Measurements from ENCODE around the gene NAGLU. TPM values are rescaled to one million over a fixed set of nuclear protein-coding genes. Genes with fewer than 3 reads are reported as not detected.
A peak's percentile ranks its signal among the peaks of the same experiment; 100 is the strongest.

Gene NAGLU
- total RNA-seq, 1 experiment from 2014 or later, result 26.8 TPM

GRCh38 chr17:42571435-42572225, 35.6 kb downstream of the NAGLU start:
- Histone ChIP-seq H3K4me1 (replicated peaks) (peaks cover 13% of the 10 kb centered on the region), H3K27me3 (replicated peaks) (no peaks in the 10 kb centered on the region), H3K36me3 (peaks cover 94% of the 10 kb centered on the region), H3K9me3 (replicated peaks) (no peaks in the 10 kb centered on the region), H3K4me3 (no peak overlapping the region), H3K27ac (no peak overlapping the region)
- DNase-seq (ENCODE audit: low read depth in 1 of 2, low spot score in 2 of 2), result no peak

- no peak for DNase-seq (ENCODE audit: low read depth in 1 of 2, low spot score in 2 of 2)
- Histone ChIP-seq H3K4me1 (replicated peaks) (peaks cover 13% of the 10 kb centered on the region), H3K9me3 (replicated peaks) (no peaks in the 10 kb centered on the region), H3K36me3 (peaks cover 89% of the 10 kb centered on the region), H3K27ac (no peak overlapping the region), H3K4me3 (no peak overlapping the region), H3K27me3 (replicated peaks) (no peaks in the 10 kb centered on the region)
Observed at GRCh38 chr17:42573095-42573494, 37.1 kb downstream of the NAGLU start.

GRCh38 chr17:42574463-42574862, 38.4 kb downstream of the NAGLU start:
- Histone ChIP-seq H3K4me3 (no peak overlapping the region), H3K4me1 (replicated peaks) (peaks cover 13% of the 10 kb centered on the region), H3K9me3 (replicated peaks) (no peaks in the 10 kb centered on the region), H3K27ac (no peak overlapping the region), H3K27me3 (replicated peaks) (no peaks in the 10 kb centered on the region), H3K36me3 (peaks cover 79% of the 10 kb centered on the region)
- DNase-seq (ENCODE audit: low read depth in 1 of 2, low spot score in 2 of 2), result no peak

GRCh38 chr17:42577140-42577531, 41.1 kb downstream of the NAGLU start:
- H3K9me3 ChIP-seq (replicated peaks), result no peaks in the 10 kb centered on the region
- H3K4me3 ChIP-seq, result peak overlapping the region; percentile 67
- H3K27ac ChIP-seq, result peak overlapping the region; percentile 38
- no peak for DNase-seq (ENCODE audit: low read depth in 1 of 2, low spot score in 2 of 2)
- H3K36me3 ChIP-seq, result peaks cover 66% of the 10 kb centered on the region
- H3K4me1 ChIP-seq (replicated peaks), result peaks cover 13% of the 10 kb centered on the region
- no peaks in the 10 kb centered on the region for H3K27me3 ChIP-seq (replicated peaks)

GRCh38 chr17:42577532-42578281, 41.7 kb downstream of the NAGLU start, which contains the start of gene PSMC3IP:
PSMC3IP (minus strand) TSS chr17:42577729; CDS start chr17:42577686, 43 bp downstream.
- H3K27me3 ChIP-seq (replicated peaks), result no peaks in the 10 kb centered on the region
- no peaks in the 10 kb centered on the region for H3K9me3 ChIP-seq (replicated peaks)
- peaks cover 13% of the 10 kb centered on the region for H3K4me1 ChIP-seq (replicated peaks)
- peak within 1 kb of the TSS; percentile 67 for H3K4me3 ChIP-seq
- H3K27ac ChIP-seq, result peak within 1 kb of the TSS; percentile 38
- peak; percentile 93 to 96 for DNase-seq (ENCODE audit: low read depth in 1 of 2, low spot score in 2 of 2)
- peaks cover 67% of the 10 kb centered on the region for H3K36me3 ChIP-seq

- H3K36me3 ChIP-seq, result peaks cover 67% of the 10 kb centered on the region
Observed at GRCh38 chr17:42578282-42578869, 42.3 kb downstream of the NAGLU start.

GRCh38 chr17:42579794-42580551, 43.9 kb downstream of the NAGLU start:
- Histone ChIP-seq H3K27me3 (replicated peaks) (no peaks in the 10 kb centered on the region), H3K36me3 (peaks cover 63% of the 10 kb centered on the region), H3K4me1 (replicated peaks) (peaks cover 13% of the 10 kb centered on the region), H3K27ac (no peak overlapping the region), H3K4me3 (no peak overlapping the region), H3K9me3 (replicated peaks) (no peaks in the 10 kb centered on the region)
- DNase-seq (ENCODE audit: low read depth in 1 of 2, low spot score in 2 of 2), result no peak

More at GRCh38 chr17:42578282-42578869, 42.3 kb downstream of the NAGLU start:
- DNase-seq (ENCODE audit: low read depth in 1 of 2, low spot score in 2 of 2), result peak; percentile 71 to 80
- no peak overlapping the region for H3K27ac ChIP-seq
- no peaks in the 10 kb centered on the region for H3K27me3 ChIP-seq (replicated peaks)
- no peaks in the 10 kb centered on the region for H3K9me3 ChIP-seq (replicated peaks)
- peak overlapping the region; percentile 67 for H3K4me3 ChIP-seq
- H3K4me1 ChIP-seq (replicated peaks), result peaks cover 13% of the 10 kb centered on the region

DNA sequence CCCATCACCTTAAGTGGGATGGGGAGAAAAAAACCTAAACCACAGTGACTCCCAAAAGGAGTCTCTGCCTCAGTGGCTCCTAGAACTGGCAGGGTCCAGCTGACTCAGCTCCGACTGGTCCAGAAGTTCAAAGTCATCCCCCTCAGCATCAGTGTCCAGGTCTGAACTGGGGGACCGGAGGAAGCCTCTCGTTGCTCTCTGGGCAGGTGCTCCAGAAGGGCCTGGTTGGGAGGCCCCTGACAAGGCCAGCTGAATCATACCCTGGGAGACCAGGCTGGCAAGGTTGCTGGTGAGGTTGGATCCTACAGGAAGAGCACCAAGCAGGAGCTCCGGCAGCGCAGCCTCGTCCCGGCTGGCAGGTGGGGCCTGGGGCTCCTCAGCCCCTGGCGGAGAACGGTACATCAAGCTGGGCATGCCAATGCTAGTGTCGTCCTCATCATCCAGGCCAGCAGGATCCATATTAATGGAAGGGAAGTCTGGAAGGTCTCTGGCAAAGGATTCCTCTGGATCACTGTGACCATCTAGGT, 45.8 kb downstream of the NAGLU start:
- Histone ChIP-seq H3K36me3 (peaks cover 61% of the 10 kb centered on the region), H3K27me3 (replicated peaks) (no peaks in the 10 kb centered on the region), H3K4me1 (replicated peaks) (peaks cover 7% of the 10 kb centered on the region; the same call in 1 of the 2 replicates), H3K4me3 (no peak overlapping the region), H3K27ac (no peak overlapping the region), H3K9me3 (replicated peaks) (no peaks in the 10 kb centered on the region)
- DNase-seq (ENCODE audit: low read depth in 1 of 2, low spot score in 2 of 2), result no peak

GRCh38 chr17:42584880-42585279, 48.8 kb downstream of the NAGLU start:
- H3K27ac ChIP-seq, result no peak overlapping the region
- no peaks in the 10 kb centered on the region for H3K9me3 ChIP-seq (replicated peaks)
- H3K4me3 ChIP-seq, result no peak overlapping the region
- H3K27me3 ChIP-seq (replicated peaks), result no peaks in the 10 kb centered on the region
- peaks cover 13% of the 10 kb centered on the region for H3K4me1 ChIP-seq (replicated peaks)
- no peak for DNase-seq (ENCODE audit: low read depth in 1 of 2, low spot score in 2 of 2)
- H3K36me3 ChIP-seq, result peaks cover 63% of the 10 kb centered on the region

GRCh38 chr17:42585353-42585752, 49.3 kb downstream of the NAGLU start:
- H3K9me3 ChIP-seq (replicated peaks), result no peaks in the 10 kb centered on the region
- no peak for DNase-seq (ENCODE audit: low read depth in 1 of 2, low spot score in 2 of 2)
- H3K27ac ChIP-seq, result no peak overlapping the region
- H3K27me3 ChIP-seq (replicated peaks), result no peaks in the 10 kb centered on the region
- H3K36me3 ChIP-seq, result peaks cover 63% of the 10 kb centered on the region
- peaks cover 13% of the 10 kb centered on the region for H3K4me1 ChIP-seq (replicated peaks)
- H3K4me3 ChIP-seq, result no peak overlapping the region

GRCh38 chr17:42586514-42587230, 50.6 kb downstream of the NAGLU start:
- Histone ChIP-seq H3K4me3 (no peak overlapping the region), H3K4me1 (replicated peaks) (peaks cover 13% of the 10 kb centered on the region), H3K27ac (no peak overlapping the region), H3K36me3 (peaks cover 71% of the 10 kb centered on the region), H3K9me3 (replicated peaks) (no peaks in the 10 kb centered on the region), H3K27me3 (replicated peaks) (no peaks in the 10 kb centered on the region)
- DNase-seq (ENCODE audit: low read depth in 1 of 2, low spot score in 2 of 2), result no peak

DNA sequence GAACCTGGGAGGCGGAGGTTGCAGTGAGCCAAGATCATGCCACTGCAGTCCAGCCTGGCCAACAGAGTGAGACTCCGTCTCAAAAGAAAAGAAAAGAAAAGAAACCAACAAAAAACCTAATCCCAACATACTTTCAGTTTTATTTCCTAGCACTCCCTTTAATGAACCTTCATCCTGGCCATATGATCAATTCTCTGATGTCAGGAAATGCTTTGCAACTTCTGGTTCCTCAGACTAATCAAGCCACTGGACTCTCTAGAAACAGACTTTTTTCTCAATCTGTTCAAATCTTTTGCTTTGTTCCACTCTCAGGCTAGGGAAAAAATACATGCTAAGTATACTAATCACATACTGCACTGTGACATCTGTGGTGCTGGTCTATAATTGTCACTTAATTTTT, 54.8 kb downstream of the NAGLU start:
- Histone ChIP-seq H3K36me3 (peaks cover 40% of the 10 kb centered on the region), H3K27ac (no peak overlapping the region), H3K27me3 (replicated peaks) (no peaks in the 10 kb centered on the region), H3K4me1 (replicated peaks) (peaks cover 13% of the 10 kb centered on the region), H3K4me3 (no peak overlapping the region), H3K9me3 (replicated peaks) (no peaks in the 10 kb centered on the region)
- DNase-seq (ENCODE audit: low read depth in 1 of 2, low spot score in 2 of 2), result no peak

GRCh38 chr17:42591411-42591810, 55.4 kb downstream of the NAGLU start:
- Histone ChIP-seq H3K4me3 (no peak overlapping the region), H3K27me3 (replicated peaks) (no peaks in the 10 kb centered on the region), H3K4me1 (replicated peaks) (peaks cover 13% of the 10 kb centered on the region), H3K9me3 (replicated peaks) (no peaks in the 10 kb centered on the region), H3K36me3 (peaks cover 35% of the 10 kb centered on the region), H3K27ac (no peak overlapping the region)
- no peak for DNase-seq (ENCODE audit: low read depth in 1 of 2, low spot score in 2 of 2)

Measured in SJSA1 (cell line).